IMR-90 (cell line): ENCODE measurements around the gene DDC. TPM values are rescaled to one million over a fixed set of nuclear protein-coding genes. Genes with fewer than 3 reads are reported as not detected.
"Not testable (repeated sequence)": the region's sequence is repeated elsewhere in the genome, so short reads cannot be mapped to it uniquely, and the experiment has no call there.

ENCODE experiments used
- ATAC-seq: fragments of 200-7000 bp; cut with Tn5 transposase; 2 replicates; pipeline ENCODE4 v1.9.1; 2020; ENCODE audit warnings: low read depth, mild to moderate bottlenecking, moderate library complexity
- BruUV-seq: library from RNA; stranded (reverse); fragments of 400-500 nt; replicated peaks from 2 replicates; lab custom pipeline; 2021; lab: Mats Ljungman, UMichigan
- CTCF ChIA-PET: fragments of 300-600 bp; formaldehyde crosslinking; extraction: SDS; loops from one replicate; lab custom pipeline; 2021; ENCODE audit warnings: antibody characterized with exemption; lab: Yijun Ruan, JAX
- POLR2A ChIA-PET: fragments of 300-600 bp; sonication (Branson Sonifier 250); formaldehyde crosslinking; loops from one replicate; lab custom pipeline; 2022; ENCODE audit warnings: antibody characterized with exemption; ENCODE audit not compliant: unreplicated experiment; lab: Charles Lee
- DNase-seq: peaks from one replicate; pipeline ENCODE4 v3.0.0; 2013
- H2AFZ ChIP-seq: replicated peaks from 2 replicates; pipeline ENCODE3; 2013; ENCODE audit warnings: low read length, mild to moderate bottlenecking; ENCODE audit not compliant: poor library complexity
- H2AK5ac ChIP-seq: 2 replicates; pipeline ENCODE4 v1.6.1; 2013; ENCODE audit warnings: low read depth, low read length, inconsistent platforms
- H2AK9ac ChIP-seq: replicated peaks from 2 replicates; pipeline ENCODE3; 2013; ENCODE audit warnings: mild to moderate bottlenecking, low read depth, low read length, moderate library complexity; ENCODE audit not compliant: poor library complexity
- H2BK120ac ChIP-seq: 2 replicates; pipeline ENCODE4 v1.6.1; 2013; ENCODE audit warnings: low read depth, low read length, inconsistent platforms
- H2BK15ac ChIP-seq: 3 replicates; pipeline ENCODE4 v1.6.1; 2013; ENCODE audit warnings: low read depth, low read length, inconsistent platforms
- H2BK20ac ChIP-seq: 2 replicates; pipeline ENCODE4 v1.6.1; 2013; ENCODE audit warnings: low read depth, mild to moderate bottlenecking, inconsistent platforms, low read length, moderate library complexity
- H2BK5ac ChIP-seq: 2 replicates; pipeline ENCODE4 v1.6.1; 2013; ENCODE audit warnings: mild to moderate bottlenecking, low read depth, low read length, inconsistent platforms; ENCODE audit not compliant: poor library complexity, severe bottlenecking
- H3K14ac ChIP-seq: replicated peaks from 2 replicates; pipeline ENCODE4 v1.6.1; 2013; ENCODE audit warnings: low read depth, low read length, inconsistent platforms
- H3K18ac ChIP-seq: 2 replicates; pipeline ENCODE4 v1.6.1; 2013; ENCODE audit warnings: low read depth, low read length, control low read depth
- H3K23ac ChIP-seq: 2 replicates; pipeline ENCODE4 v1.6.1; 2013; ENCODE audit warnings: low read depth, low read length, inconsistent platforms
- H3K27ac ChIP-seq: 2 replicates; pipeline ENCODE4 v1.5.1; 2013; ENCODE audit warnings: mild to moderate bottlenecking, control low read depth, low read length; ENCODE audit not compliant: insufficient read depth
- H3K27me3 ChIP-seq: 2 replicates; pipeline ENCODE4 v1.6.1; 2013; ENCODE audit warnings: low read length; ENCODE audit not compliant: control insufficient read depth, insufficient read depth
- H3K36me3 ChIP-seq: 2 replicates; pipeline ENCODE4 v1.6.1; 2013; ENCODE audit warnings: low read length, mixed read lengths; ENCODE audit not compliant: control insufficient read depth, insufficient read depth
- H3K4ac ChIP-seq: 2 replicates; pipeline ENCODE4 v1.6.1; 2013; ENCODE audit warnings: low read depth, low read length, inconsistent platforms
- H3K4me1 ChIP-seq: 2 replicates; pipeline ENCODE4 v1.6.1; 2013; ENCODE audit warnings: low read length, mixed read lengths; ENCODE audit not compliant: control insufficient read depth, insufficient read depth
- H3K4me2 ChIP-seq: 2 replicates; pipeline ENCODE4 v1.6.1; 2013; ENCODE audit warnings: low read depth, mild to moderate bottlenecking, control low read depth, low read length, moderate library complexity
- H3K4me3 ChIP-seq: 2 replicates; pipeline ENCODE4 v1.5.1; 2013; ENCODE audit warnings: low read depth, mild to moderate bottlenecking, control low read depth, low read length, moderate library complexity; ENCODE audit not compliant: insufficient read depth
- H3K56ac ChIP-seq: 2 replicates; pipeline ENCODE4 v1.6.1; 2013; ENCODE audit warnings: low read length, inconsistent platforms; ENCODE audit not compliant: insufficient read depth; ENCODE audit errors: extremely low read depth
- H3K79me1 ChIP-seq, 2 experiments: 2 replicates each; pipeline ENCODE4 v1.6.1; 2013; ENCODE audit warnings: low read length in 2 of 2, inconsistent platforms in 1 of 2, low read depth in 1 of 2
- H3K9ac ChIP-seq: 2 replicates; pipeline ENCODE4 v1.6.1; 2013; ENCODE audit warnings: low read depth, low read length, control low read depth
- H3K9me1 ChIP-seq: 2 replicates; pipeline ENCODE4 v1.6.1; 2013; ENCODE audit warnings: low read length, inconsistent platforms; ENCODE audit not compliant: insufficient read depth
- H3K9me3 ChIP-seq: 2 replicates; pipeline ENCODE4 v1.6.1; 2013; ENCODE audit warnings: low read length; ENCODE audit not compliant: control insufficient read depth, insufficient read depth
- H4K20me1 ChIP-seq: 2 replicates; pipeline ENCODE4 v1.6.1; 2013; ENCODE audit warnings: low read length, inconsistent platforms; ENCODE audit not compliant: insufficient read depth
- H4K5ac ChIP-seq: 2 replicates; pipeline ENCODE4 v1.6.1; 2013; ENCODE audit warnings: mild to moderate bottlenecking, low read depth, low read length, control low read depth
- H4K8ac ChIP-seq, 2 experiments: 2 replicates each; pipeline ENCODE4 v1.6.1; 2013; ENCODE audit warnings: low read depth in 2 of 2, low read length in 2 of 2, control low read depth in 1 of 2, inconsistent platforms in 1 of 2
- H4K91ac ChIP-seq: 2 replicates; pipeline ENCODE4 v1.6.1; 2013; ENCODE audit warnings: low read depth, low read length, inconsistent platforms; ENCODE audit not compliant: insufficient read depth
- WGBS, 2 experiments: methylation state at CpG; one replicate each; pipeline versions ENCODE4 v1.1.5 to v1.1.7; 2013; ENCODE audit warnings: missing lambda C conversion rate in 2 of 2; ENCODE audit not compliant: insufficient read length in 1 of 2; ENCODE audit errors: extremely low coverage in 2 of 2; 5-methylcytosine and 5-hydroxymethylcytosine counted together
- dilution Hi-C: fragments of 300-500 bp; cut with HindIII; formaldehyde crosslinking; loops from one replicate; pipeline ENCODE4 v1.14.3; 2018; ENCODE audit warnings: low sequenced_read_pairs; ENCODE audit not compliant: unreplicated experiment
- in situ Hi-C: fragments of 300-500 bp; cut with MboI; formaldehyde crosslinking; loops from 3 replicates; pipeline ENCODE4 v1.14.3; 2019; ENCODE audit warnings: low sequenced_read_pairs, inconsistent platforms, mixed read lengths
- intact Hi-C: fragments of 100-400 bp; cut with micrococcal nuclease; formaldehyde crosslinking; loops from 2 replicates; pipeline ENCODE4 v1.10.0; 2022
- polyA plus RNA-seq, 3 experiments: library from polyadenylated mRNA; depleted of rRNA; stranded (reverse); fragments of >200 nt; gene quantifications; 2 replicates each; pipeline ENCODE4 v1.2.3, GENCODE V29; 2012; ENCODE audit warnings: low replicate concordance in 1 of 3
- total RNA-seq: library from RNA; depleted of rRNA; stranded (reverse); fragments of >200 nt; gene quantifications from 2 replicates; pipeline ENCODE4 v1.2.3, GENCODE V29; 2012

The DDC gene
- total and polyA plus RNA-seq, 2 of the 4 experiments (the other 2 are of a cell fraction): not detected

- H3K23ac ChIP-seq, H2BK20ac ChIP-seq, H2BK5ac ChIP-seq, H4K5ac ChIP-seq, BruUV-seq, H3K18ac ChIP-seq, in situ Hi-C loops, H3K4me3 ChIP-seq, dilution Hi-C loops, H2AFZ ChIP-seq, H3K9me1 ChIP-seq, H3K4me2 ChIP-seq, H4K20me1 ChIP-seq, H3K4ac ChIP-seq, H3K9ac ChIP-seq, H3K9me3 ChIP-seq, H3K4me1 ChIP-seq, H2BK15ac ChIP-seq, H2AK5ac ChIP-seq, CTCF ChIA-PET, H3K79me1 ChIP-seq, ATAC-seq, intact Hi-C loops, H2BK120ac ChIP-seq, H3K56ac ChIP-seq, H4K91ac ChIP-seq, H4K8ac ChIP-seq, H3K27me3 ChIP-seq, H3K14ac ChIP-seq, H3K36me3 ChIP-seq, POLR2A ChIA-PET, DNase-seq, H3K27ac ChIP-seq, H2AK9ac ChIP-seq: not testable (repeated sequence)
- no CpG with 5 or more reads among the region's 3 CpGs for WGBS, 2 experiments
Observed at GRCh38 chr7:50519350-50519749, 45.9 kb downstream of the DDC start.
